Loucy (cell line): Measurements from ENCODE around the gene OR10H3.

Experiments used
- H2AFZ ChIP-seq: fragments of 200-600 bp; sonication (generic); 2 replicates; pipeline ENCODE4 v1.6.0; 2016; ENCODE audit warnings: antibody characterized with exemption, mild to moderate bottlenecking, low read length, moderate library complexity
- H3F3A ChIP-seq: fragments of 200-600 bp; 2 replicates; pipeline ENCODE4 v1.6.0; 2016; ENCODE audit warnings: antibody characterized with exemption, low read depth, mild to moderate bottlenecking
- H3K27me3 ChIP-seq: fragments of 200-600 bp; sonication (generic); 2 replicates; pipeline ENCODE4 v1.6.1; 2014; ENCODE audit warnings: low read length, mild to moderate bottlenecking; ENCODE audit not compliant: insufficient read depth, poor library complexity, severe bottlenecking
- H3K36me3 ChIP-seq: fragments of 200-600 bp; sonication (generic); 2 replicates; pipeline ENCODE4 v1.6.1; 2016; ENCODE audit warnings: low read length; ENCODE audit not compliant: insufficient read depth
- H3K4me1 ChIP-seq: fragments of 200-600 bp; sonication (generic); 2 replicates; pipeline ENCODE4 v1.5.1; 2014; ENCODE audit warnings: low read length, mild to moderate bottlenecking; ENCODE audit not compliant: insufficient read depth, poor library complexity, severe bottlenecking
- H3K4me2 ChIP-seq: fragments of 200-600 bp; sonication (generic); 2 replicates; pipeline ENCODE4 v1.6.0; 2014; ENCODE audit warnings: antibody characterized with exemption, low read length, low read depth, mild to moderate bottlenecking; ENCODE audit not compliant: poor library complexity, severe bottlenecking
- H3K4me3 ChIP-seq: fragments of 200-600 bp; sonication (generic); 2 replicates; pipeline ENCODE4 v1.5.1; 2014; ENCODE audit warnings: low read length, mild to moderate bottlenecking, mixed read lengths; ENCODE audit not compliant: poor library complexity, severe bottlenecking
- H3K79me2 ChIP-seq: fragments of 200-600 bp; sonication (generic); 2 replicates; pipeline ENCODE4 v1.6.1; 2014; ENCODE audit warnings: low read length; ENCODE audit not compliant: insufficient read depth
- H3K9ac ChIP-seq: fragments of 200-600 bp; sonication (generic); 2 replicates; pipeline ENCODE4 v1.6.0; 2014; ENCODE audit warnings: mild to moderate bottlenecking, low read depth, low read length, moderate library complexity; ENCODE audit not compliant: poor library complexity, severe bottlenecking
- H3K9me2 ChIP-seq: fragments of 200-600 bp; sonication (generic); replicated peaks from 2 replicates; pipeline ENCODE4 v1.6.1; 2016; ENCODE audit warnings: low read depth, low read length, mixed read lengths
- H3K9me3 ChIP-seq: fragments of 200-600 bp; sonication (generic); 2 replicates; pipeline ENCODE4 v1.6.1; 2014; ENCODE audit warnings: mild to moderate bottlenecking, antibody characterized with exemption, low read length, low read depth; ENCODE audit not compliant: insufficient read depth
- H4K20me1 ChIP-seq: fragments of 200-600 bp; sonication (generic); 2 replicates; pipeline ENCODE4 v1.6.0; 2014; ENCODE audit warnings: antibody characterized with exemption, low read length, mild to moderate bottlenecking; ENCODE audit not compliant: insufficient read depth, poor library complexity, severe bottlenecking
- EZH2phosphoT487 ChIP-seq: fragments of 200-600 bp; IDR thresholded peaks from 2 replicates; pipeline ENCODE4 v1.6.1; 2018; ENCODE audit warnings: antibody characterized with exemption, mild to moderate bottlenecking, moderate library complexity, borderline replicate concordance
- TF ChIP-seq, protein P1 (sequence below): fragments of 200-600 bp; sonication (generic); conservative IDR thresholded peaks from 2 replicates; pipeline ENCODE4 v1.5.1; 2014; ENCODE audit warnings: mild to moderate bottlenecking, antibody characterized with exemption, low read length

Gene OR10H3, protein sequence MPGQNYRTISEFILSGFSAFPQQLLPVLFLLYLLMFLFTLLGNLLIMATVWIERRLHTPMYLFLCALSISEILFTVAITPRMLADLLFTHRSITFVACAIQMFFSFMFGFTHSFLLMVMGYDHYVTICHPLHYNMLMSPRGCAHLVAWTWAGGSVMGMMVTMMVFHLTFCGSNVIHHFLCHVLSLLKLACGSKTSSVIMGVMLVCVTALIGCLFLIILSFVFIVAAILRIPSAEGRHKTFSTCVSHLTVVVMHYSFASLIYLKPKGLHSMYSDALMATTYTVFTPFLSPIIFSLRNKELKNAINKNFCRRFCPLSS

DNA sequence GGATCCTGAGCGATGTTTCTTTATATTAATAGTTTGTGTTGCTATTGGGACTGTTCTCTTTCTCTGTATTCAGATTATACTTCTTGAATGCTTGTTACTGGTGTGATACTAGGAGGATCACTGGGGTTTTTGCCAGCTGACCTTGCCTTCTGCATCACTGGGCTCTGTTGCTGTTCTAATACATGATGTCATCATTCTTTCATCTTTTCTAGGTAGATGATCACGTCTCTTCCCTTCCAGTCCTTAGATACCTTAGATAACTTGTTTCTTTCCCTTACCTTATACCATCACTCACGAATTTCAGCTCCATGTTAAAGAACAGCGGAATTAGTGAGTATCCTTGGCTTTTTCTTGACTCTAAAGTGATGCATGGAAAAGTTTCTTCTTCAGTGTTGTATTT, at the start of gene OR10H3:
OR10H3 (plus strand) TSS at position 264 of the 400 bp plus-strand sequence. CDS start 3,408 bp downstream, outside the sequence.
- Histone ChIP-seq H3K9me2 (no peaks in the 10 kb centered on the region), H3K27me3 (no peaks in the 10 kb centered on the region), H3K9me3 (peaks cover 7% of the 10 kb centered on the region; the same call in 1 of the 2 replicates), H3K9ac (no peak within 1 kb of the TSS), H3F3A (no peaks in the 10 kb centered on the region), H3K79me2 (no peaks in the 10 kb centered on the region), H3K4me2 (no peak within 1 kb of the TSS), H2AFZ (no peak within 1 kb of the TSS), H3K4me3 (no peak within 1 kb of the TSS), H3K36me3 (no peaks in the 10 kb centered on the region), H3K4me1 (no peaks in the 10 kb centered on the region), H4K20me1 (no peaks in the 10 kb centered on the region)
- TF ChIP-seq, protein P1, sequence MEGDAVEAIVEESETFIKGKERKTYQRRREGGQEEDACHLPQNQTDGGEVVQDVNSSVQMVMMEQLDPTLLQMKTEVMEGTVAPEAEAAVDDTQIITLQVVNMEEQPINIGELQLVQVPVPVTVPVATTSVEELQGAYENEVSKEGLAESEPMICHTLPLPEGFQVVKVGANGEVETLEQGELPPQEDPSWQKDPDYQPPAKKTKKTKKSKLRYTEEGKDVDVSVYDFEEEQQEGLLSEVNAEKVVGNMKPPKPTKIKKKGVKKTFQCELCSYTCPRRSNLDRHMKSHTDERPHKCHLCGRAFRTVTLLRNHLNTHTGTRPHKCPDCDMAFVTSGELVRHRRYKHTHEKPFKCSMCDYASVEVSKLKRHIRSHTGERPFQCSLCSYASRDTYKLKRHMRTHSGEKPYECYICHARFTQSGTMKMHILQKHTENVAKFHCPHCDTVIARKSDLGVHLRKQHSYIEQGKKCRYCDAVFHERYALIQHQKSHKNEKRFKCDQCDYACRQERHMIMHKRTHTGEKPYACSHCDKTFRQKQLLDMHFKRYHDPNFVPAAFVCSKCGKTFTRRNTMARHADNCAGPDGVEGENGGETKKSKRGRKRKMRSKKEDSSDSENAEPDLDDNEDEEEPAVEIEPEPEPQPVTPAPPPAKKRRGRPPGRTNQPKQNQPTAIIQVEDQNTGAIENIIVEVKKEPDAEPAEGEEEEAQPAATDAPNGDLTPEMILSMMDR: no peak
- TF ChIP-seq EZH2phosphoT487: no peak

DNA sequence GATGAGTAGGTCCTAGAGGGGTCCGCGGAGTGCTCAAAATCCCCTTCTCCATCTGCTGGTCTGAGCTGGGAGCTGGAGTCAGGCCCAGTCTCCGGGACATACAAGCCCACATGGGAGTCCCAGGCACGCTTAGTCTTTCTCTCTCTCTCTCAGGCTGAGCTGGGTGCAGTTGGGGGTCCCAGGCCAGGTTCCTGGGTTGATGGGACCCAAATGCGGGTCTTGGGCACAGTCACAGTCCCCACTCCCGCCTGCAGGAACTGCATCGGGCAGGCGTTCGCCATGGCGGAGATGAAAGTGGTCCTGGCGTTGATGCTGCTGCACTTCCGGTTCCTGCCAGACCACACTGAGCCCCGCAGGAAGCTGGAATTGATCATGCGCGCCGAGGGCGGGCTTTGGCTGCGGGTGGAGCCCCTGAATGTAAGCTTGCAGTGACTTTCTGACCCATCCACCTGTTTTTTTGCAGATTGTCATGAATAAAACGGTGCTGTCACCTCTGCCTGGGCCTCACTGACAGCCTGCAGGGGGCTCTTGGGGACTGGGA, 41.1 kb upstream of the OR10H3 start:
- H3F3A ChIP-seq: no peaks in the 10 kb centered on the region
- no peak overlapping the region for H2AFZ ChIP-seq
- H3K9ac ChIP-seq: no peak overlapping the region
- H3K4me1 ChIP-seq: no peaks in the 10 kb centered on the region
- TF ChIP-seq, protein P1: no peak
- no peak for TF ChIP-seq EZH2phosphoT487
- no peaks in the 10 kb centered on the region for H4K20me1 ChIP-seq
- H3K9me3 ChIP-seq: no peaks in the 10 kb centered on the region
- no peaks in the 10 kb centered on the region for H3K79me2 ChIP-seq
- no peaks in the 10 kb centered on the region for H3K9me2 ChIP-seq
- H3K27me3 ChIP-seq: no peaks in the 10 kb centered on the region
- H3K4me2 ChIP-seq: no peak overlapping the region
- no peak overlapping the region for H3K4me3 ChIP-seq
- H3K36me3 ChIP-seq: no peaks in the 10 kb centered on the region

DNA sequence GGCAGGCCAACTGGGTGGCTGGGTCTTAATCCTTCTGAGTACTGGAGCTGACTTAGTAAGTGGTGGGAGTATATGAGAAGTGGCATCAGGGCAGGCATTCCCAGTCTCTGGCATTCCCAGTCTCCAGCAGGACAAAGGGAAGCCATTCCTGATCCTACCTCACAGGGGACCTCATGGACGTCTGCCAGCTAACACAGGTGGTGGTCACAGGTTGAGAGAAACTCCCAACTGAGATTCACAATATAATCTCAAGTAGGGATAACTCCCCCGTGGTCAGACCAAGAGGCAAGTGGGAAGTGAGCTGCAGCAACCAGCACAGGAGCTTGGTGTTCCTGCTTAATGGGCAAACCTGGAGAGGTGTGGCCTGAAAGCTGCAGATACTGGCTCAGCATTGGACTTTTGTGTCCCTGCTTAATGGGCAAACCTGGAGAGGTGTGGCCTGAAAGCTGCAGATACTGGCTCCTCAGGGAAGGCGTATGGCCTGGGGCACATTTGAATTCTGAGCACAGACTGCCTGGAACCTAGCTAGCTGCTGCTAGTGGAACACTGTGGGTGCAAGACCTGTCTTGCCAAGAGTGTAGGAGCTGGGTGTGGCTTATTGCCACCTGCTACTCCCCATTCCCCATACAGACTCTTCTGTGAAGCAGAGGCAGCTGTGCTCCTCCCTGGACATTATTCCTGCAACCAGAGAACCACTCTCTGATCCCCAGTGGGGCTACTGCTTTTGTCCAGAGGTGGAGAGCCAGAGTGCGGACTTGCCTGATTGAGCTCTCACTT, 35.8 kb upstream of the OR10H3 start:
- no peak overlapping the region for H2AFZ ChIP-seq
- H3K9me2 ChIP-seq: no peaks in the 10 kb centered on the region
- H4K20me1 ChIP-seq: no peaks in the 10 kb centered on the region
- H3K4me3 ChIP-seq: no peak overlapping the region
- H3K9ac ChIP-seq: no peak overlapping the region
- no peak for TF ChIP-seq EZH2phosphoT487
- TF ChIP-seq, protein P1: no peak
- peaks cover 5% of the 10 kb centered on the region for H3K4me1 ChIP-seq
- no peaks in the 10 kb centered on the region for H3K36me3 ChIP-seq
- H3K9me3 ChIP-seq: no peaks in the 10 kb centered on the region
- no peaks in the 10 kb centered on the region for H3K79me2 ChIP-seq
- H3K4me2 ChIP-seq: no peak overlapping the region
- no peaks in the 10 kb centered on the region for H3K27me3 ChIP-seq
- no peaks in the 10 kb centered on the region for H3F3A ChIP-seq
